ENCODE measurements around the gene CARD11. TPM values are rescaled to one million over a fixed set of nuclear protein-coding genes. Genes with fewer than 3 reads are reported as not detected.

Gene CARD11
- total RNA-seq, 6 experiments from 2014 or later, result not detected

DNA sequence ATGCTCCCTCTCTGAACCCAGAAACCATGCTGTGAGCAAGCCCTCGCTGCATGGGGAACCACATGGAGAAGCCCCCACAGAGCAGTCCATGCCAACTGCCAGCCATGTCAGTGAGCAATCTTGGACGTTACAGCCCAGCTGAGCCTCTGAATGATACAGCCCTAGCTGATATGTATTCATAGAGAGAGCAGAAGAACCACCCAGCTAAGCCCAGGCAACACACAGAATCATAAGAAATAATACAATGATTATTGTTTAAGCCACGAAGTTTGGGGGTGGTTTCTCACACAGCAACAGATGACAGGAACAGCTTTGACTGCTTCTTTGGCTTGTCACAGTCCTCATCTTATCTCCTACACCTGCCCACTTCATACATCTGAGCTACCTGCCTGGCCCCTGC is 32.5 kb upstream of the CARD11 start:
- H3K27ac Mint-ChIP-seq, result no peak overlapping the region
- no peak for DNase-seq
- H3K4me3 Mint-ChIP-seq, result no peak overlapping the region
- no peaks in the 10 kb centered on the region for H3K4me1 Mint-ChIP-seq (ENCODE audit: low read depth)
- TF ChIP-seq, protein P1, sequence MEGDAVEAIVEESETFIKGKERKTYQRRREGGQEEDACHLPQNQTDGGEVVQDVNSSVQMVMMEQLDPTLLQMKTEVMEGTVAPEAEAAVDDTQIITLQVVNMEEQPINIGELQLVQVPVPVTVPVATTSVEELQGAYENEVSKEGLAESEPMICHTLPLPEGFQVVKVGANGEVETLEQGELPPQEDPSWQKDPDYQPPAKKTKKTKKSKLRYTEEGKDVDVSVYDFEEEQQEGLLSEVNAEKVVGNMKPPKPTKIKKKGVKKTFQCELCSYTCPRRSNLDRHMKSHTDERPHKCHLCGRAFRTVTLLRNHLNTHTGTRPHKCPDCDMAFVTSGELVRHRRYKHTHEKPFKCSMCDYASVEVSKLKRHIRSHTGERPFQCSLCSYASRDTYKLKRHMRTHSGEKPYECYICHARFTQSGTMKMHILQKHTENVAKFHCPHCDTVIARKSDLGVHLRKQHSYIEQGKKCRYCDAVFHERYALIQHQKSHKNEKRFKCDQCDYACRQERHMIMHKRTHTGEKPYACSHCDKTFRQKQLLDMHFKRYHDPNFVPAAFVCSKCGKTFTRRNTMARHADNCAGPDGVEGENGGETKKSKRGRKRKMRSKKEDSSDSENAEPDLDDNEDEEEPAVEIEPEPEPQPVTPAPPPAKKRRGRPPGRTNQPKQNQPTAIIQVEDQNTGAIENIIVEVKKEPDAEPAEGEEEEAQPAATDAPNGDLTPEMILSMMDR (IDR thresholded peaks at IDR 0.05), result no peak
- peaks cover 48% of the 10 kb centered on the region for H3K9me3 Mint-ChIP-seq
- no peaks in the 10 kb centered on the region for H3K36me3 Mint-ChIP-seq (ENCODE audit: low read depth)
- no peaks in the 10 kb centered on the region; the same call in none of the 2 replicates for H3K27me3 Mint-ChIP-seq (ENCODE audit: insufficient read depth)

DNA sequence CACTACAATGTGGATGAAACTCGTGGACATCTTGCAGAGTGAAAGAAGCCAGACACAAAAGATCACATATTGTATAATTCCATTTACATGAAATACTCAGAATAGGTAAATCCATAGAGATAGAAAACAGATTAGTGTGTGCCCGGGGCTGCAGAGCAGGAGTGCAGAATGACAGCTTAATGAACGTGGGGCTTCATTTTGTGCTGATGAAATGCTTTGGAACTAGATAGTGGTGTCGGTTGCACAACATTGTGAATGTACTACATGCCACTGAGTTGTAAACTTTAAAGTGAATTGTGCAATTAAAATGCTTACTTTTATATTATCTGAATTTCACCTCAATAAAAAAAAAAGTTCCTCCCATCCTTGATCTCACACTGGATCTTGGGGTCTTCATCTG is 31.8 kb upstream of the CARD11 start:
- no peak for DNase-seq
- Mint-ChIP-seq H3K36me3 (ENCODE audit: low read depth) (no peaks in the 10 kb centered on the region), H3K27ac (no peak overlapping the region), H3K9me3 (peaks cover 49% of the 10 kb centered on the region), H3K4me3 (no peak overlapping the region), H3K4me1 (ENCODE audit: low read depth) (no peaks in the 10 kb centered on the region), H3K27me3 (ENCODE audit: insufficient read depth) (no peaks in the 10 kb centered on the region; the same call in none of the 2 replicates)
- TF ChIP-seq, protein P1 (IDR thresholded peaks at IDR 0.05), result no peak

DNA sequence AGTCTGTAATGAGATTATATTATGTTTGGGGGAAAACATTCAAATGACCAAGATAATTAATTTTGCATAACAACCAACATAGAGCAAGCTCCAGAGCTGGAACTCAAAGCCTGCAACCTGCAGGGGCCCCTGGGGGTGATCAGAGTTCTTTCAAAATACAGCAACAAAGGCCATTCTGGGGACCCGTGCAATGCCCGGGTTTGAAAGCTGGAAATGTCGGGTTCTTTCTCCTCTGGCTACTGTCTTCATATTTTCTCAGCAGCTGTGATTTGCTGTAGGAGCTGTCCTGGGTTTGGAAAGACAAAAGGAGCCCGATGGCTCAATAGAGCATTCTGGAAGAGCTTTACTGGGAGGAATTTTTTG is 30.8 kb upstream of the CARD11 start:
- H3K4me1 Mint-ChIP-seq (ENCODE audit: low read depth), result no peaks in the 10 kb centered on the region
- H3K4me3 Mint-ChIP-seq, result no peak overlapping the region
- H3K27ac Mint-ChIP-seq, result no peak overlapping the region
- H3K36me3 Mint-ChIP-seq (ENCODE audit: low read depth), result no peaks in the 10 kb centered on the region
- H3K9me3 Mint-ChIP-seq, result peaks cover 53% of the 10 kb centered on the region
- TF ChIP-seq, protein P1 (IDR thresholded peaks at IDR 0.05), result no peak
- H3K27me3 Mint-ChIP-seq (ENCODE audit: insufficient read depth), result peaks cover under 1% of the 10 kb centered on the region
- DNase-seq, result no peak

DNA sequence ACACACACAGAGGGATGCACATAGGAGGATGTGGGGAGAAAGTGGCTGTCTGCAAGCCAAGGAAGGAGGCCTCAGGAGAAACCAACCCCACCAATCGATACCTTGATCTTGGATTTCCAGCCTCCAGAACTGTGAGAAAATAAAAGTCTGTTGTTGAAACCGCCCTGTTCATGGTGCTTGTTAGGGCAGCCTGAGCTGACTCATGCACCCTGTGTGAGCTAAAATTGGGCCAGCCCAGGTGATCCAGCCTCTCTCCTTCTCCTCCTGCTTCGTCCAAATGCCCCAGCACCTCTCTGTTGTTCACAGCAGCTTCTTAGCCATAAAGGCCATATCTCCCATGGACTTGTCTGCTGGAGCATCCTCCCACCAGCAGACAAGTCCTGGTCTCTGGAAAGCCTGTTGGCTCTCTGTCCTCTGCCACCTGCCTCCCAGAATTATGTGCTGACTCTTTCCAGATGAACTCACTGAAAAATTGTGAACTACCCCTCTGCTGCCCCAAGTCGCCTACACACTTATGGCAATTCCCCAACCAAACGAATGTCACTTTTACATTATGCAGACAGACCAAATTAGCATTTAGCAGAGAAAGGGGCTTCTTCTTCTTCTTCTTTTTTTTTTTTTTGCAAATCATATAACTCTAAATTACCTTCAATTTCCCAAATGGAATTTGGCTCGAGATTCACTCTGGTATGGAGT is 30.2 kb upstream of the CARD11 start:
- Mint-ChIP-seq H3K4me3 (no peak overlapping the region), H3K9me3 (peaks cover 51% of the 10 kb centered on the region), H3K4me1 (ENCODE audit: low read depth) (no peaks in the 10 kb centered on the region), H3K27me3 (ENCODE audit: insufficient read depth) (peaks cover 2% of the 10 kb centered on the region), H3K36me3 (ENCODE audit: low read depth) (no peaks in the 10 kb centered on the region), H3K27ac (no peak overlapping the region)
- no peak for DNase-seq
- TF ChIP-seq, protein P1 (IDR thresholded peaks at IDR 0.05), result no peak

DNA sequence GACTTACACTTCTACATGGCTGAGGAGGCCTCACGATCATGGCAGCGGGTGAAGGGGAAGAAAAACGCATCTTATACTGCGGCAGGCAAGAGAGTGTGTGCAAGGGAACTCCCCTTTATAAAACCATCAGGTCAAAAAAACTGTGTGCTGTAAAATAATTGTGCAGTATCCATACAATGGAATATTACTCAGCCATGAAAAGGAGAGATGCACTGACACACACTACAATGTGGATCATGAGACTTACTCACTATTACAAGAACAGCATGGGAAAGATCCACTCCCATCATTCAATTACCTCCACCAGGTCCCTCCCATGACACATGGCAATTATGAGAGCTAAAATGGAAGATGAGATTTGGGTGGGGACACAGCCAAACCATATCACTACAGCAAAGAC is 27.2 kb upstream of the CARD11 start:
- TF ChIP-seq, protein P1 (IDR thresholded peaks at IDR 0.05), result no peak
- no peak overlapping the region for H3K4me3 Mint-ChIP-seq
- H3K9me3 Mint-ChIP-seq, result peaks cover 38% of the 10 kb centered on the region
- H3K4me1 Mint-ChIP-seq (ENCODE audit: low read depth), result no peaks in the 10 kb centered on the region
- DNase-seq, result no peak
- H3K27me3 Mint-ChIP-seq (ENCODE audit: insufficient read depth), result peaks cover 2% of the 10 kb centered on the region
- H3K27ac Mint-ChIP-seq, result no peak overlapping the region
- H3K36me3 Mint-ChIP-seq (ENCODE audit: low read depth), result no peaks in the 10 kb centered on the region

Data from HFFc6 (cell line).